GM12878 (cell line): ENCODE results near the gene FAM114A2. TPM values are rescaled to one million over a fixed set of nuclear protein-coding genes. Genes with fewer than 3 reads are reported as not detected.
A peak's percentile ranks its signal among the peaks of the same experiment; 100 is the strongest.

Experiments
- ATAC-seq: fragments of 200-7000 bp; cut with Tn5 transposase; 3 replicates; pipeline ENCODE4 v1.9.1; 2020; ENCODE audit warnings: mild to moderate bottlenecking, moderate library complexity
- BruUV-seq: library from RNA; stranded (reverse); fragments of 400-500 nt; replicated peaks from 2 replicates; lab custom pipeline; 2021; lab: Mats Ljungman, UMichigan
- CTCF ChIA-PET: fragments of 300-600 bp; sonication (Branson Sonifier 250); formaldehyde crosslinking; extraction: SDS; loops from one replicate; lab custom pipeline; 2021; ENCODE audit warnings: inconsistent platforms; lab: Yijun Ruan, JAX
- POLR2A ChIA-PET: fragments of 350-600 bp; formaldehyde crosslinking; extraction: SDS; loops from one replicate; lab custom pipeline; 2021; ENCODE audit warnings: inconsistent platforms; lab: Charles Lee
- RAD21 ChIA-PET: fragments of 300-600 bp; sonication (Branson Sonifier 250); formaldehyde crosslinking; loops from one replicate; lab custom pipeline; 2023; ENCODE audit warnings: antibody characterized with exemption; ENCODE audit not compliant: unreplicated experiment; lab: Charles Lee
- SMC1A ChIA-PET: fragments of 300-600 bp; sonication (Branson Sonifier 250); formaldehyde crosslinking; loops from one replicate; lab custom pipeline; 2023; ENCODE audit not compliant: unreplicated experiment, uncharacterized antibody; lab: Charles Lee
- DNase-seq: peaks from one replicate; pipeline ENCODE4 v3.0.0-alpha.2; 2011; ENCODE audit warnings: low read depth, low spot score
- FAIRE-seq: peaks from 3 replicates; lab custom pipeline; 2011; peaks lifted over from hg19 to GRCh38; lab: Jason Lieb, UNC
- H2AFZ ChIP-seq: 2 replicates; pipeline ENCODE4 v1.6.0; 2011; ENCODE audit warnings: low read depth, low read length, control low read depth; ENCODE audit not compliant: control insufficient read depth
- H3K27ac ChIP-seq: 2 replicates; pipeline ENCODE4 v1.5.1; 2011; ENCODE audit warnings: control low read depth; ENCODE audit not compliant: control insufficient read depth, insufficient read depth
- H3K27me3 ChIP-seq, 2 experiments: replicated peaks in 1 of 2; 2 replicates each; pipeline versions ENCODE4 v1.6.0 to v1.6.1; 2011; ENCODE audit warnings: low read length in 1 of 2; ENCODE audit not compliant: control insufficient read depth in 2 of 2, insufficient read depth in 2 of 2
- H3K36me3 ChIP-seq, 2 experiments: 2 replicates each; pipeline ENCODE4 v1.5.1; 2011; ENCODE audit warnings: low read length in 1 of 2; ENCODE audit not compliant: control insufficient read depth in 2 of 2, insufficient read depth in 2 of 2
- H3K4me1 ChIP-seq: 2 replicates; pipeline ENCODE4 v1.6.1; 2011; ENCODE audit warnings: mild to moderate bottlenecking, low read length, moderate library complexity, mixed read lengths; ENCODE audit not compliant: control insufficient read depth, insufficient read depth
- H3K4me2 ChIP-seq: 2 replicates; pipeline ENCODE4 v1.6.0; 2011; ENCODE audit warnings: control low read depth; ENCODE audit not compliant: control insufficient read depth, insufficient read depth
- H3K4me3 ChIP-seq: fragments of 200-600 bp; sonication (generic); 2 replicates; pipeline ENCODE4 v1.5.1; 2016
- H3K79me2 ChIP-seq: 2 replicates; pipeline ENCODE4 v1.6.0; 2011; ENCODE audit warnings: low read length; ENCODE audit not compliant: control insufficient read depth, insufficient read depth
- H3K9ac ChIP-seq: 2 replicates; pipeline ENCODE4 v1.8.0; 2011; ENCODE audit warnings: low read length, control low read depth, mixed read lengths; ENCODE audit not compliant: control insufficient read depth, insufficient read depth
- H3K9me3 ChIP-seq: replicated peaks from 3 replicates; pipeline ENCODE4 v1.5.1; 2011; ENCODE audit warnings: mild to moderate bottlenecking, low read length; ENCODE audit not compliant: control insufficient read depth, insufficient read depth
- H4K20me1 ChIP-seq: 2 replicates; pipeline ENCODE4 v1.6.0; 2011; ENCODE audit not compliant: control insufficient read depth, insufficient read depth
- ASH2L ChIP-seq: fragments of 300-600, 200-600 bp; sonication (generic); IDR thresholded peaks from 2 replicates; pipeline ENCODE4 v1.6.1; 2017; ENCODE audit warnings: low read depth, mild to moderate bottlenecking, borderline replicate concordance
- ETV6 ChIP-seq, 2 experiments: fragments of 450-650 bp in 1 of 2; IDR thresholded peaks in 1 of 2; conservative IDR thresholded peaks in 1 of 2; 2 replicates each; pipeline ENCODE4 v1.6.1; 2014; ENCODE audit warnings: antibody characterized with exemption in 1 of 2, borderline replicate concordance in 1 of 2, low read depth in 1 of 2, mild to moderate bottlenecking in 1 of 2, moderate library complexity in 1 of 2
- GATAD2B ChIP-seq: fragments of 450-650 bp; conservative IDR thresholded peaks from 2 replicates; pipeline ENCODE4 v1.6.1; 2017; ENCODE audit warnings: low read depth, mild to moderate bottlenecking, moderate library complexity
- MXI1 ChIP-seq: fragments of 150-350 bp; IDR thresholded peaks from 2 replicates; pipeline ENCODE4 v1.6.1; 2011; ENCODE audit warnings: low read depth, mild to moderate bottlenecking, inconsistent platforms, low read length, improper control_type of control experiment
- RUNX3 ChIP-seq: IDR thresholded peaks from 2 replicates; pipeline ENCODE4 v1.6.1; 2012; ENCODE audit warnings: low read length, inconsistent platforms
- SREBF1 ChIP-seq: IDR thresholded peaks from 2 replicates; pipeline ENCODE4 v1.6.1; 2012; ENCODE audit warnings: mild to moderate bottlenecking, low read length
- SRF ChIP-seq, 2 experiments: IDR thresholded peaks; 2 replicates each; pipeline ENCODE4 v1.6.1; 2011; ENCODE audit warnings: low read depth in 2 of 2, low read length in 2 of 2, mild to moderate bottlenecking in 1 of 2, moderate library complexity in 1 of 2
- TARDBP ChIP-seq: IDR thresholded peaks from 2 replicates; pipeline ENCODE4 v1.6.1; 2016; ENCODE audit warnings: borderline replicate concordance
- TBL1XR1 ChIP-seq: IDR thresholded peaks from 2 replicates; pipeline ENCODE4 v1.6.1; 2012; ENCODE audit warnings: low read depth, low read length, improper control_type of control experiment
- WGBS: methylation state at CpG from one replicate; pipeline ENCODE4 v1.1.6; 2016; ENCODE audit warnings: low lambda C conversion rate; ENCODE audit not compliant: insufficient replicate concordance, insufficient coverage; ENCODE audit errors: missing lambda C conversion rate; 5-methylcytosine and 5-hydroxymethylcytosine counted together
- in situ Hi-C: fragments of 300-500 bp; cut with MboI; formaldehyde crosslinking; loops from 9 replicates; pipeline ENCODE4 v1.14.3; 2018; ENCODE audit warnings: mixed read lengths
- intact Hi-C: fragments of 100-400 bp; cut with micrococcal nuclease; formaldehyde crosslinking; loops from one replicate; pipeline ENCODE4 v1.14.2; 2022; ENCODE audit not compliant: unreplicated experiment
- polyA plus RNA-seq, 11 experiments: library from polyadenylated mRNA; depleted of rRNA in 4 of 11; unstranded in 6 of 11; stranded (reverse) in 5 of 11; fragments of >200 nt; fragmentation: Nextera tagmentation in 4 of 11; fragmentation: Illumina TruSeq in 1 of 11; extraction: Ambion mirVana in 4 of 11; extraction: Trizol in 1 of 11; gene quantifications; 1 replicate in 1 of 11; 2 replicates in 10 of 11; pipeline versions ENCODE4 v1.2.1 to v1.2.3, GENCODE V29; 2011 to 2016; ENCODE audit warnings: inconsistent platforms in 2 of 11, missing spikeins in 2 of 11, low read depth in 1 of 11
- total RNA-seq, 4 experiments: library from RNA; depleted of rRNA in 3 of 4; stranded (reverse); fragments of >200 nt in 3 of 4; fragmentation: Illumina TruSeq in 1 of 4; extraction: Trizol in 1 of 4; gene quantifications; 2 replicates each; pipeline versions ENCODE4 v1.2.1 to v1.2.3, GENCODE V29; 2013 to 2021
- TF ChIP-seq, protein P1 (sequence below): fragments of 450-650 bp; IDR thresholded peaks from 2 replicates; pipeline ENCODE4 v1.6.1; 2018; ENCODE audit warnings: borderline replicate concordance, mild to moderate bottlenecking; ENCODE audit not compliant: partially characterized antibody

The FAM114A2 gene
- total and polyA plus RNA-seq, 10 of the 15 experiments (the other 5 are each of a cell fraction or from before 2014, with no cell fraction given), result 16.8 to 32.8 (median 24.3) TPM

- CTCF ChIA-PET, result interaction anchor here (1.6 kb wide), 1 partner anchor 390 kb away, joined by 3 read pairs; no protein-coding TSS in a partner anchor
- H3K4me3 ChIP-seq, result no peak overlapping the region
- RAD21 ChIA-PET, result no interaction called here
Observed at GRCh38 chr5:154031937-154032489, 6.7 kb downstream of the FAM114A2 start.

GRCh38 chr5:154025951-154026350 lies 12.8 kb downstream of the FAM114A2 start:
- intact Hi-C loops (no loop called here), in situ Hi-C loops (no loop called here)
- no peaks in the 10 kb centered on the region for H4K20me1 ChIP-seq
- ChIA-PET CTCF (interaction anchor here (0.7 to 1.5 kb wide), 2 partner anchors 12 to 151 kb away, joined by 3 read pairs; no protein-coding TSS in a partner anchor), SMC1A (interaction anchor here (0.7 kb wide), 1 partner anchor 10 kb away, joined by 3 read pairs; no protein-coding TSS in a partner anchor), RAD21 (interaction anchor here (1.6 kb wide), 1 partner anchor 61 kb away, joined by 3 read pairs; no protein-coding TSS in a partner anchor), POLR2A (interaction anchor here (0.6 to 1.3 kb wide), 2 partner anchors 13 to 48 kb away, joined by 4 read pairs; partner anchors contain the start of genes FAM114A2 and MFAP3)
- H3K9ac ChIP-seq, result no peak overlapping the region
- no peaks in the 10 kb centered on the region for H3K79me2 ChIP-seq
- H3K4me3 ChIP-seq, result no peak overlapping the region
- no TSS peak for BruUV-seq
- no peak for TF ChIP-seq SREBF1
- no peak for TF ChIP-seq MXI1
- no peak for TF ChIP-seq TARDBP
- no peak for TF ChIP-seq RUNX3
- no peak for TF ChIP-seq GATAD2B
- TF ChIP-seq, protein P1, sequence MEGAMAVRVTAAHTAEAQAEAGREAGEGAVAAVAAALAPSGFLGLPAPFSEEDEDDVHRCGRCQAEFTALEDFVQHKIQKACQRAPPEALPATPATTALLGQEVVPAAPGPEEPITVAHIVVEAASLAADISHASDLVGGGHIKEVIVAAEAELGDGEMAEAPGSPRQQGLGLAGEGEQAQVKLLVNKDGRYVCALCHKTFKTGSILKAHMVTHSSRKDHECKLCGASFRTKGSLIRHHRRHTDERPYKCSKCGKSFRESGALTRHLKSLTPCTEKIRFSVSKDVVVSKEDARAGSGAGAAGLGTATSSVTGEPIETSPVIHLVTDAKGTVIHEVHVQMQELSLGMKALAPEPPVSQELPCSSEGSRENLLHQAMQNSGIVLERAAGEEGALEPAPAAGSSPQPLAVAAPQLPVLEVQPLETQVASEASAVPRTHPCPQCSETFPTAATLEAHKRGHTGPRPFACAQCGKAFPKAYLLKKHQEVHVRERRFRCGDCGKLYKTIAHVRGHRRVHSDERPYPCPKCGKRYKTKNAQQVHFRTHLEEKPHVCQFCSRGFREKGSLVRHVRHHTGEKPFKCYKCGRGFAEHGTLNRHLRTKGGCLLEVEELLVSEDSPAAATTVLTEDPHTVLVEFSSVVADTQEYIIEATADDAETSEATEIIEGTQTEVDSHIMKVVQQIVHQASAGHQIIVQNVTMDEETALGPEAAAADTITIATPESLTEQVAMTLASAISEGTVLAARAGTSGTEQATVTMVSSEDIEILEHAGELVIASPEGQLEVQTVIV, result no peak
- FAIRE-seq, result no peak
- H3K27me3 ChIP-seq, result no peaks in the 10 kb centered on the region
- H3K4me1 ChIP-seq, result no peaks in the 10 kb centered on the region
- H3K27ac ChIP-seq, result no peak overlapping the region
- peaks cover 0 to 2% of the 10 kb centered on the region in 2 experiments; a peak in 1 of 4 replicates for H3K36me3 ChIP-seq
- no peaks in the 10 kb centered on the region for H3K9me3 ChIP-seq
- no peak for ATAC-seq
- no peak overlapping the region for H3K4me2 ChIP-seq
- no peak overlapping the region for H2AFZ ChIP-seq
- DNase-seq, result no peak

More at GRCh38 chr5:154031937-154032489, 6.7 kb downstream of the FAM114A2 start:
- H4K20me1 ChIP-seq, result no peaks in the 10 kb centered on the region
- SMC1A ChIA-PET, result interaction anchor here (1.0 to 1.6 kb wide), 2 partner anchors 13 to 58 kb away, joined by 3 read pairs; no protein-coding TSS in a partner anchor
- TF ChIP-seq ASH2L, result no peak
- no peak for TF ChIP-seq SRF (IDR thresholded peaks at IDR 0.05; ENCODE audit: low read depth in 2 of 2, low read length in 2 of 2)
- no peak for TF ChIP-seq TBL1XR1
- TF ChIP-seq ETV6 (conservative IDR thresholded peaks at IDR 0.05 in 1 of 2, IDR thresholded peaks at IDR 0.05 in 1 of 2; ENCODE audit: borderline replicate concordance in 1 of 2, low read depth in 1 of 2), result no peak
- TF ChIP-seq, all 136 proteins: peak for 0
- H3K4me1 ChIP-seq, result no peaks in the 10 kb centered on the region
- no peaks in the 10 kb centered on the region for H3K27me3 ChIP-seq
- in situ Hi-C loops (no loop called here), intact Hi-C loops (no loop called here)
- ATAC-seq (no peak), DNase-seq (no peak), FAIRE-seq (peak; percentile 13)
- H3K27ac ChIP-seq, result no peak overlapping the region
- no TSS peak for BruUV-seq
- 91% methylated on average over 2 of the region's 2 CpGs for WGBS
- no peak overlapping the region for H3K4me2 ChIP-seq
- peaks cover 0 to 2% of the 10 kb centered on the region in 2 experiments; a peak in 2 of 4 replicates for H3K36me3 ChIP-seq
- H2AFZ ChIP-seq, result no peak overlapping the region
- no peaks in the 10 kb centered on the region for H3K9me3 ChIP-seq
- POLR2A ChIA-PET, result no interaction called here
- no peak overlapping the region for H3K9ac ChIP-seq
- H3K79me2 ChIP-seq, result peaks cover 2% of the 10 kb centered on the region; the same call in 1 of the 2 replicates
